ENCODE results near the gene PAIP1.

DNA sequence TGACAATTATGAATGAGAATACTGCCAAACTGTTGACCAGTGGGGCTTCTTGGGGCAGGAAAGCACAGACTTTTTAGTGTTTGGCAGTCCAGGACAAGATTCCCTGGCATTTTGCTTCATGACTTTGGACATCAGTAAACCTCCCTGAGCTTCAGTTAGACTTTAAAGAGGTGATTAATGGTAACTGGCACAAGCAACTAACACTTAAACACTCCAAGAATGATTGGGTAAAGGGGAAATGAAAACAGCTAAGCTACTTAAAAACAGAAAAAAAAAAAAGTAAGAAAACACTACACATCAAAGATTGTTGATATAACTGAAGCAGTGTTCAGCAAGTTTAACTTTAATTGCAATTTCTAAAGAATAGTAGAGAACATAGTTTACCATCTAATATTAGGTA, 13.4 kb downstream of the PAIP1 start:
- TF ChIP-seq POLR2A (IDR thresholded peaks at IDR 0.05) (no peak), CTCF (IDR thresholded peaks at IDR 0.05) (no peak)
